Measurements from ENCODE around the gene PRSS36.
"Not testable (repeated sequence)": the region's sequence is repeated elsewhere in the genome, so short reads cannot be mapped to it uniquely, and the experiment has no call there.

PRSS36 gene

DNA sequence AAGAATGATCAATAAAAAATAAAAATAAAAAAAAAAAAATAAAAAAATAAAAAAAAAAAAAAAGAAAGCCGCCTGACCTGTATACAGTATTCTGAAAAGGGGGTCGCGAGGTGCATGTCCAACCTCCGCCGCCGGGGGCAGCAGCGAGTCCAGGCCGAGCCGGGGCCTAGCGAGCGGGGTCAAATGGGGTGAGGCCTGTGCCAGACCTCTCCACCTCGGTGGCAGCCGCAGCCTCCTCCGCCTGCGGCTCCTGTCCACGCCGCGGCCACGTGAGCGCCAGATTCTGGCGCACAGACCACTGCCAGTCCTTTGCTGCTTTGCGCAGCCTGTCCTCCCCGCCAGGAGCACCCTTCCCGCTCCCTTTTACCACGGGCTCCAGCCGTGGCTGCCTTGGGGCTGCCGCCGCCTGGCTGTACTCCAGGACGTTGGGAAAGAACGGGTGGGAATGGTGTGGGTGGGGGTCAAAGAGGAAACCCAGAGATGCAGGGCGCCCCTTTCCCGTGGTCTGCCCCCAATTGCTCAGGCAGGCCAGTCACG is 44.1 kb downstream of the PRSS36 start:
- ChIA-PET CTCF (no interaction called here), POLR2A (no interaction called here)
- TF ChIP-seq, protein P1, sequence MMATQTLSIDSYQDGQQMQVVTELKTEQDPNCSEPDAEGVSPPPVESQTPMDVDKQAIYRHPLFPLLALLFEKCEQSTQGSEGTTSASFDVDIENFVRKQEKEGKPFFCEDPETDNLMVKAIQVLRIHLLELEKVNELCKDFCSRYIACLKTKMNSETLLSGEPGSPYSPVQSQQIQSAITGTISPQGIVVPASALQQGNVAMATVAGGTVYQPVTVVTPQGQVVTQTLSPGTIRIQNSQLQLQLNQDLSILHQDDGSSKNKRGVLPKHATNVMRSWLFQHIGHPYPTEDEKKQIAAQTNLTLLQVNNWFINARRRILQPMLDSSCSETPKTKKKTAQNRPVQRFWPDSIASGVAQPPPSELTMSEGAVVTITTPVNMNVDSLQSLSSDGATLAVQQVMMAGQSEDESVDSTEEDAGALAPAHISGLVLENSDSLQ (IDR thresholded peaks at IDR 0.05): no peak
- TF ChIP-seq L3MBTL2 (conservative IDR thresholded peaks at IDR 0.05) (peak; percentile 58), ARNT (IDR thresholded peaks at IDR 0.05) (no peak), FOXA1 (IDR thresholded peaks at IDR 0.05) (no peak), ZNF384 (IDR thresholded peaks at IDR 0.05) (peak; percentile 84)
- peak; percentile 79 for DNase-seq (ENCODE audit: extremely low spot score)

DNA sequence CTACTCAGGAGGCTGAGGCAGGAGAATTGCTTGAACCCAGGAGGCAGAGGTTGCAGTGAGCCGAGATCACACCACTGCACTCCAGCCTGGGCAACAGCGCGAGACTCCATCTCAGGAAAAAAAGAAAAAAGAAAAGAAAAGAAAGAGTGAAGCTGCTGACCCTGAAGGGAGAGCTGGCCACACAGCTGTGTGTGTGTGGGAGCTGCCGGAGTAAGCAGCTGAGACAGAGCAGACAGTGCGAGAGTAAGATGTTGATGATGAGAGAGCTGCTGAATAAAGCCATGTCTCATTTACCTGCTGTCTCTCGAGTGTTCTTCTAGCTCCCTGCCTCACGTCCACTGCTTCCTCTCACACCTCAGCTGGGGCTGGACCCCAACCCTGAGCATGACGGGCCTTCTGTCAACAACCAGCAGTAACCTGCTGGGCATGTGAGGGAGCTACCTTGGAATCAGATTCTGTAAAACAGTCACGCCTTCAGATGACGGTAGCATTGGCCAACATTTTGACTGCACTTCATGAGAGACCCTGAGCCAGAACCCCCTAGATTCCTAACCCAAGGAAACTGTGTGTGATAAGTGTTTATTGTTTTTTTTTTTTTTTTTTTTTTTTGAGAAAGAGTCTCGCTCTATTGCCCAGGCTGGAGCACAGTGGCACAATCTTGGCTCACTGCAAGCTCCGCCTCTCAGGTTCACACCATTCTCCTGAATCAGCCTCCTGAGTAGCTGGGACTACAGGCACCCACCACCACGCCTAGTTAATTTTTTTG is 48.8 kb downstream of the PRSS36 start:
- not testable (repeated sequence) for DNase-seq (ENCODE audit: extremely low spot score)
- POLR2A ChIA-PET: interaction anchor here (1.0 to 2.9 kb wide), 3 partner anchors 10 to 79 kb away, joined by 4 to 13 read pairs (median 6); partner anchors contain the start of genes FUS and KAT8
- CTCF ChIA-PET: interaction anchor here (1.0 kb wide), 1 partner anchor 41 kb away, joined by 6 read pairs; no protein-coding TSS in a partner anchor

DNA sequence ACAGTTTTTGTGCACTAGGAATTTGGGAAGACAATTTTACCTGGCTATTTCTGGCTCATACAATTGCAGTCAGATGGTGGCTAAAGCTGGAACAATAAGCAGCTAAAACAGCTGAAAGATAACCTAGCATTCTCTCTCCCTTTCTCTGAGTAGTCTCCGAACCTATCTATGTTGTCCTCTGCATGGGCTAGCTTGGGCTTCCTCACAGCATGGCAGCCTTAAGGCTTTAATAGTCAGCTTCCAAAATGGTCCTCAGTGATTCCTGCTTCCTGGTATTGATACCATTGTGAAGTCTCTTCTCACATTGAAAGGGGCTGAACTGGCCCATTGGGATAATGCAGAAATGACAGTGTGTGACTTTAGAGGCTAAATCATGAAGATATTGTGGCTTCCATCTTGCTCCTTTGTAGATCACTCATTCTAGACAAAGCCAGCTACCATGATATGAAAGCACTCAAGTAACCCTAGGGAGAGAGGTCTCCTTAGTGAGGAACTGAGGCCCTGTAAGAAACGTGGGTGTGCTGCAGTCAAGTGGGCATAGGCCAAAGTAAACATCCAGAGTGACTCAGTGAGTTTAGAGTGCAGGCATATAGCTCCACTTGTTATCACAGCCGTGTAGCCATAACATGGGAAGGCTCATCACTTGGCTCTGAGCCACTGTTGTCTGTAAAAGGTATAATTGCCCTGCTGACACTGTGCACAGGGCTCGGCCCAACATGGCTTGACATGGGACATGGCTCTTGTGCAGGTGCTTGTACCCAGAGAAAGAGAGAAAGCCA is 49.8 kb downstream of the PRSS36 start:
- TF ChIP-seq FOXK2 (IDR thresholded peaks at IDR 0.05) (no peak), NFRKB (IDR thresholded peaks at IDR 0.05) (no peak), BHLHE40 (IDR thresholded peaks at IDR 0.05; ENCODE audit: borderline replicate concordance) (no peak), LEF1 (IDR thresholded peaks at IDR 0.05; ENCODE audit: borderline replicate concordance) (no peak), ELF4 (IDR thresholded peaks at IDR 0.05) (no peak), ARNT (IDR thresholded peaks at IDR 0.05) (no peak), SP1 (IDR thresholded peaks at IDR 0.05) (no peak), FOXA1 (IDR thresholded peaks at IDR 0.05) (no peak), FOXM1 (IDR thresholded peaks at IDR 0.05; ENCODE audit: borderline replicate concordance) (no peak), TARDBP (IDR thresholded peaks at IDR 0.05) (no peak), SUZ12 (IDR thresholded peaks at IDR 0.05) (no peak), L3MBTL2 (conservative IDR thresholded peaks at IDR 0.05) (no peak), ZNF384 (IDR thresholded peaks at IDR 0.05) (no peak), HDGF (IDR thresholded peaks at IDR 0.05; ENCODE audit: borderline replicate concordance) (no peak)
- TF ChIP-seq, protein P1 (IDR thresholded peaks at IDR 0.05): no peak
- CTCF ChIA-PET: interaction anchor here (0.7 to 1.2 kb wide), 2 partner anchors 17 to 28 kb away, joined by 3 read pairs; partner anchors contain the start of gene KAT8
- POLR2A ChIA-PET: interaction anchor here (2.9 kb wide), 1 partner anchor 17 kb away, joined by 13 read pairs; the partner anchor contains the start of gene KAT8
- DNase-seq (ENCODE audit: extremely low spot score): no peak

DNA sequence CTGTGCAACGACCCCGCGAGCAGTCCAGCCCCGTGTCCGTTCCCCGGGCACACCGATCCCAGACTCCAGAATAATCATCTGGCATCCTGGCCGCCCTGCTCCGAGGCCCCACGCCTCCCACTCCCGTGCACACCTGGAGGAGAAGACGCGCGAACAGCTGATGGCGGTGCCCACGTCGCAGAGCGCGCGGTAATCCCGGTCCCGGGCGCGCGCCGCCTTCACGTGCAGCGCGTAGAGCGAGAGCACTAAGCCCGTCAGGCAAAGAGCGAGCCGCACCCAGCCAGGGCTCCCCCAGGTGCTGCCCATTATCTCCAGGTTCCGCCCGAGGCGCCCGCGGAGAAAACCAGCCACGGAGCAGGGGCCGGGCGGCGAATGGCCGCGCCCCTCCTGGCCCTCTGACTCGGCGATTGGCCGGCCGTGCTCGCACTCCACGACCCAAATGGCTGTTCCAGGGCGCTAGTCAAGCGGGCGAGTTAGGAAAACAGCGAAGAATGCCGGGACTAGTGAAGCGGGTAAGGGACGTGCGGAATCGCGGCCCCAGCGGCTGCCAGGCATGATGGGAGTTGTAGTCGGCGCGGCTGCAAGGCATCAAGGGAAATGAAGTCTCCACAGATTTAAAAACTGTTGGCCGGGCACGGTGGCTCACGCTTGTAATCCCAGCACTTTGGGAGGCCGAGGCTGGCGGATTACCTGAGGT is 55.3 kb downstream of the PRSS36 start, which contains the start of gene VKORC1:
VKORC1 (minus strand) TSS at position 374 of the 697 bp plus-strand sequence; CDS start at position 306, 68 bp downstream.
- POLR2A ChIA-PET: interaction anchor here (0.8 to 4.4 kb wide), 6 partner anchors 10 to 49 kb away, joined by 3 to 17 read pairs (median 6); partner anchors contain the start of genes KAT8, ZNF646 and ZNF668
- peak; percentile 90 for DNase-seq (ENCODE audit: extremely low spot score)
- CTCF ChIA-PET: interaction anchor here (0.7 to 1.0 kb wide), 2 partner anchors 48 to 110 kb away, joined by 3 to 4 read pairs; partner anchors contain the start of gene HSD3B7
- TF ChIP-seq BHLHE40 (IDR thresholded peaks at IDR 0.05; ENCODE audit: borderline replicate concordance) (no peak), L3MBTL2 (conservative IDR thresholded peaks at IDR 0.05) (peak; percentile 64), NFRKB (IDR thresholded peaks at IDR 0.05) (no peak), CTBP1 (IDR thresholded peaks at IDR 0.05; ENCODE audit: borderline replicate concordance) (0 out of 2 replicates have a peak, but pooled peaks have one; percentile 31)
- TF ChIP-seq, protein P1 (IDR thresholded peaks at IDR 0.05): peak; percentile 91

DNA sequence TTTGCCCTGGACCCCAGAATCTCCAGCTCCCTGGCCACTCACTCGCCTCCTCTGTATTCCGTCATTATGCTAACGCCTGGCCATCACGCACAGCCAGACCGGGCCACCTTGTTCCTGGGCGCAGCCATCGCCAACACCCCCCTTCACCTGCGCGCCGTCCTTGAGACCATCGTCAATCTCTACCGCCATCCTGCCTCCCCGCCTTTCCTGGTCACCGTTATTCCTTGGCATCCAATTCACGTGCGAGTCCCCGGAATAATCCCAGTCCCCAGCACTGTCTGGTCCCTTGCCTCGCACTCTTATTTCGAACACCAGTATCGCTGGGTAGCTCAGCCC is 55.8 kb downstream of the PRSS36 start:
- POLR2A ChIA-PET: interaction anchor here (0.8 to 4.4 kb wide), 6 partner anchors 9 to 50 kb away, joined by 3 to 17 read pairs (median 6); partner anchors contain the start of genes KAT8, ZNF646 and ZNF668
- no peak for DNase-seq (ENCODE audit: extremely low spot score)
- TF ChIP-seq BHLHE40 (IDR thresholded peaks at IDR 0.05; ENCODE audit: borderline replicate concordance) (no peak), FOXK2 (IDR thresholded peaks at IDR 0.05) (no peak), ELF4 (IDR thresholded peaks at IDR 0.05) (no peak), NFRKB (IDR thresholded peaks at IDR 0.05) (no peak), CTBP1 (IDR thresholded peaks at IDR 0.05; ENCODE audit: borderline replicate concordance) (no peak)
- CTCF ChIA-PET: interaction anchor here (0.7 to 1.0 kb wide), 2 partner anchors 48 to 109 kb away, joined by 3 to 4 read pairs; partner anchors contain the start of gene HSD3B7
